ENCODE data around the gene CYP8B1. TPM values are rescaled to one million over a fixed set of nuclear protein-coding genes. Genes with fewer than 3 reads are reported as not detected.

CYP8B1 gene
- total RNA-seq, 1 experiment from 2014 or later = 0.12 TPM

GRCh38 chr3:42894698-42895579 lies 19.3 kb upstream of the CYP8B1 start:
- ATAC-seq = no peak
- ChIA-PET POLR2A (no interaction called here), RAD21 (ENCODE audit: low non-redundant PET in 1 of 2, low total read pairs in 2 of 2, uncharacterized antibody in 2 of 2, unreplicated experiment in 2 of 2) (no interaction called here), CTCF (no interaction called here)
- TF ChIP-seq CTCF (IDR thresholded peaks at IDR 0.05 in 2 of 3, conservative IDR thresholded peaks at IDR 0.05 in 1 of 3; ENCODE audit: borderline replicate concordance in 1 of 3, insufficient read depth in 1 of 3, low read depth in 2 of 3, low read length in 2 of 3) (no peak), YY1 (IDR thresholded peaks at IDR 0.05; ENCODE audit: extremely low read depth, insufficient replicate concordance, low read depth, low read length) (no peak), EGR1 (IDR thresholded peaks at IDR 0.05; ENCODE audit: low read depth) (no peak), ZBTB33 (IDR thresholded peaks at IDR 0.05; ENCODE audit: extremely low read depth, insufficient replicate concordance, low read length) (no peak), ATF3 (IDR thresholded peaks at IDR 0.05) (no peak), FOSL1 (IDR thresholded peaks at IDR 0.05; ENCODE audit: low read depth) (no peak), RAD21 (IDR thresholded peaks at IDR 0.05; ENCODE audit: low read depth) (no peak), SP1 (IDR thresholded peaks at IDR 0.05; ENCODE audit: low read depth) (no peak), CEBPB (IDR thresholded peaks at IDR 0.05; ENCODE audit: low read depth) (no peak)
- Histone ChIP-seq H2AFZ (ENCODE audit: low read depth, low read length, poor library complexity, severe bottlenecking) (no peak overlapping the region), H3K4me1 (ENCODE audit: control insufficient read depth in 1 of 2, insufficient read depth in 2 of 2, low read length in 2 of 2) (no peaks in the 10 kb centered on the region; a peak in 1 of 4 replicates), H3K9me2 (ENCODE audit: insufficient read depth) (no peaks in the 10 kb centered on the region), H3K4me2 (ENCODE audit: low read length) (no peak overlapping the region), H3K27ac (ENCODE audit: low read depth, low read length) (no peak overlapping the region), H3K9ac (ENCODE audit: low read length) (no peak overlapping the region), H3K79me2 (ENCODE audit: insufficient read depth, low read length) (no peaks in the 10 kb centered on the region), H3K9me3 (ENCODE audit: control insufficient read depth in 1 of 2, insufficient read depth in 1 of 2, low read depth in 1 of 2, low read length in 2 of 2) (no peaks in the 10 kb centered on the region), H3K27me3 (ENCODE audit: insufficient read depth, low read length) (no peaks in the 10 kb centered on the region), H3K36me3 (ENCODE audit: control insufficient read depth in 1 of 2, insufficient read depth in 2 of 2, low read length in 2 of 2) (no peaks in the 10 kb centered on the region), H3K4me3 (replicated peaks in 1 of 2; ENCODE audit: low read depth in 1 of 2, low read length in 2 of 2) (no peak overlapping the region), H4K20me1 (ENCODE audit: insufficient read depth) (no peaks in the 10 kb centered on the region)
- intact Hi-C loops (cut with micrococcal nuclease) = no loop called here
- no TSS peak for BruUV-seq (replicated peaks)
- DNase-seq (ENCODE audit: low read depth, low spot score) = no peak

All from HCT116 (cell line).